ENCODE results near the gene TMEM19.

TMEM19 gene

DNA sequence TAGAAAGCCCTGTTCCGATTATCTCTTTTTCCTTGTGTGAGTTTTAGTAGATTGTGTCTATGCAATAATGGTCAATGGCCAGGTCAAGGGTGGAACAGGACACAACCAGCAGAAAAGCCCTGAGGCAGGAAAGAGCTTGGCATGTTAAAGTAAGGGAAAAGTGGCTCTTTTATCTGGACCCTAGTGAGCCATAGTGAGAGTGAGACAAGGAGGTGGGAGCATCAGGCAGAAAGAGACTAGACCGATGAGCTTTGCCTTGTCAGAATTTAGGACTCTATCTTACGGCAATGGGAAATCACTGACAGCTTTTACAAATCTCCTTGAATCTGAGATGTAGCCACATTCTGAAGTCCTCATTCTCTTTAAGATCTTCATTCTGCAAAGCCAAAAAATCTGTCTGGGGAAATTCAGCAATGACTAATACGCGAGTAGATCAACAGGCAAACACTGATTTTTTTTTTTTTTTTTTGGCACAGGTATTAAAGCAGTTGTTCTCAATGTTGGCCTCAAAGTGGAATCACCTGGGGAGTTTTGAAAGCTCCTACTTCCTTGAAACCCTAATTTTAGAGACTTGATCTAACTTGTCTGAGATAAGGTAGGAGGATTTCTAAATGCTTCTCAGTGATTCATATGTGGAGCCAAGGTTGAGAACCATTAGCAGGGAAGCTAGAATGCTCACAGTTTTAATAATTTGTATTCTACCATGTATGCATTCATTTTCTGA, 33.9 kb downstream of the TMEM19 start:
- peaks cover 2% of the 10 kb centered on the region for H3K9me3 Mint-ChIP-seq
- H3K36me3 Mint-ChIP-seq (ENCODE audit: low read depth) = no peaks in the 10 kb centered on the region
- H3K27me3 Mint-ChIP-seq (ENCODE audit: low read depth) = peaks cover 12% of the 10 kb centered on the region

DNA sequence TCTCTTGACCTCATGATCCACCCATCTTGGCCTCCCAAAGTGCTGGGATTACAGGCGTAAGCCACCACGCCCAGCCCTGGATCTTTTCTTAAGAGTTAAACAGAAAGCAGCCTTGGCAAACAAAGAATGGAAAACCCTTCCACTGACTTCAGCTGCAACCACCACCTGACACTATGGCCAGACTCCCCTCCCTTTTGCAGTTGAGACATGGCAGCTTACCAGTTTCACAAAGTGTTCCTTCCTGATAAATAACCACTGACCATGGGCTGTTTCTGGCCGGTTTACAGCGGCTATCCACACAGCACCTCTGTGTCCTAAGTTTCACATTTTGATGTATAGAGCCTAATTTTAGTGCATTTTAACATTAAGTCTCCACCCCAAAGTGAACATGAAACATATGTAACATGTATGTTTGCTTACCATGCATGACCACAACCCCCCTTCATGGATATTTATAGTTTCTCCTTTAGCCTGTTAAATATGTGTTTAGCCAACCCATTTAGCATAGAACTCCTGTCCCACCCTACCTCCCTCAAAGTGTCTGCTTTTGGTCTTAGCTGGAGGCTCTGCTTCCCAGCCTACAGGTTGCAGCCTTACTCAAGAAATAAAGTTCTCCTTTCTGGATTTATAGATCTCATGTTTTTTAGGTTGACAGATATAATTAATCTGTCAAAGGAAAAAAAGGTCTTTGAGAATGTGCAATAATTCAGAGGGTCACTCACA, 36.1 kb downstream of the TMEM19 start:
- Mint-ChIP-seq H3K27ac (no peak overlapping the region), H3K36me3 (ENCODE audit: low read depth) (no peaks in the 10 kb centered on the region)

More for the DNA sequence above, 33.9 kb downstream of the TMEM19 start:
- Mint-ChIP-seq H3K27ac (no peak overlapping the region), H3K4me3 (no peak overlapping the region), H3K4me1 (ENCODE audit: low read depth) (no peaks in the 10 kb centered on the region)

DNA sequence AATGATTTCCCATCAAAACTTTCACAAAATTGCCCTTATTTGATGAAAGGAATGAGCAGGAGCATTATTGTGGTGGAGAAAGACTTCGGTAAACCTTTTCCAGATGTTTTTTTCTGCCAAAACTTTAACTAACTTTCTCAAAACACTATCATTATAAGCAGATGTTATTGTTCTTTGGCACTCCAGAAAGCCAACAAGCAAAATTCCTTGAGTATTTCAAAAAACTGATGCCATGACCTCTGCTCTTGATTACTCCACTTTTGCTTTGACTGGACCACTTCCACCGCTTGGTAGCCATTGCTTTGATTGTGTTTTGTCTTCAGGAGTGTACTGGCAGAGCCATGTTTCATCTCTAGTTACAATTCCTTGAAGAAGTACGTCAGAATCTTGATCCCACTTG, 39.1 kb downstream of the TMEM19 start:
- no peaks in the 10 kb centered on the region for H3K27me3 Mint-ChIP-seq (ENCODE audit: low read depth)
- no peak overlapping the region for H3K27ac Mint-ChIP-seq
- H3K9me3 Mint-ChIP-seq = no peaks in the 10 kb centered on the region
- no peaks in the 10 kb centered on the region for H3K4me1 Mint-ChIP-seq (ENCODE audit: low read depth)
- no peaks in the 10 kb centered on the region for H3K36me3 Mint-ChIP-seq (ENCODE audit: low read depth)
- no peak overlapping the region for H3K4me3 Mint-ChIP-seq

More for the DNA sequence above, 36.1 kb downstream of the TMEM19 start:
- no peaks in the 10 kb centered on the region for H3K9me3 Mint-ChIP-seq
- no peaks in the 10 kb centered on the region for H3K4me1 Mint-ChIP-seq (ENCODE audit: low read depth)
- peaks cover 4% of the 10 kb centered on the region for H3K27me3 Mint-ChIP-seq (ENCODE audit: low read depth)
- H3K4me3 Mint-ChIP-seq = no peak overlapping the region

DNA sequence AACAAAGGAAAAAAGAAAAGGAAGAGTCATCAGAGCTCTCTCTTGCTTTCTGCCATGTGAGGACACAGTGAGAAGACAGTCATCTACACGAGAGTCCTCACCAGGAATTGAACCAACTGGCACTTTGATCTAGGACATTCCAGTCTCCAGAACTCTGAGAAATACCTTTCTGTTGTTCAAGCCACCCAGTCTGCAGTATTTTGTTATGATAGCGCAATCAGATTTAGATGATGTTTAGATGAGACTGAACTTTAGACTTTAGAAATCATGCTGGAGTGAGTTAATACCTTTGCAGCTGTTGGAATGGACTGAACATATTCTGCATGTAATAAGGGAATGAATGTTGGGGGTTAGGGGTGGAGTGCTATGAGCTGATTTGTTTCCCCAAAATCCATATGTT, 40.7 kb downstream of the TMEM19 start:
- no peaks in the 10 kb centered on the region for H3K36me3 Mint-ChIP-seq (ENCODE audit: low read depth)
- no peak overlapping the region for H3K4me3 Mint-ChIP-seq
- no peaks in the 10 kb centered on the region for H3K27me3 Mint-ChIP-seq (ENCODE audit: low read depth)
- no peaks in the 10 kb centered on the region for H3K9me3 Mint-ChIP-seq
- H3K27ac Mint-ChIP-seq = no peak overlapping the region
- H3K4me1 Mint-ChIP-seq (ENCODE audit: low read depth) = no peaks in the 10 kb centered on the region

DNA sequence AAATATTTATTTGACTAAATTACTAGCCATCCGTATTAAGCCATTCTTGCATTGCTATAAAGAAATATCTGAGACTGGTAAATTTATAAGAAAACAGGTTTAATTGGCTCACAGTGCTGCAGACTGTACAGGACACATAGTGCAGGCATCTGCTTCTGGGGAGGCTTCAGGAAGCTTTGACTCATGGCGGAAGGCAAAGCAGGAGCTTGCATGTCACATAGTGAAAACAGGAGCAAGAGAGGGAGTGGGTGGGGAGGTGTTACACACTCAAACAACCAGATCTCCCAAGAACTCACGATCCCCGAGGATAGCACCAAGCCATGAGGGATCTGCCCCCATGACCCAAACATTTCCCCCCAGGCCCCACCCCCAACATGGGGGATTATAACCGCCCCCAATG, 42.1 kb downstream of the TMEM19 start:
- no peaks in the 10 kb centered on the region for H3K9me3 Mint-ChIP-seq
- H3K27me3 Mint-ChIP-seq (ENCODE audit: low read depth) = no peaks in the 10 kb centered on the region

DNA sequence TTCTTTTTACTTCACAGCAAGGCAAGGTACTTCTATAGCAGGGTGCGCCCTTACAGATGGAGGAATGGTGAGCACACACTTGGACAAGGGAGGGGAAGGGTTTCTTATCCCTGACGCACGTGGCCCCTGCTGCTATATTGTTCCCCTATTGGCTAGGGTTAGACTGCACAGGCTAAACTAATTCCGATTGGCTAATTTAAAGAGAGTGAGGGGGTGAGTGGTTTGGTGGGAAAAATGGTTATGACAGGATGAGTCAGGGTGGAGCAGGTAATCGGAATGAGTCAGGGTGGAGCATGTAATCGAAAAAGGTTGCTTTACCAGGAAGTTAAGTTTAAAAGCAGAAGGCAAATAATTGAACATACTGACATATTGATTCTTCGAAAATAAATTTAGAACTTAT, 45.1 kb downstream of the TMEM19 start:
- no peak overlapping the region for H3K27ac Mint-ChIP-seq

More for the DNA sequence above, 42.1 kb downstream of the TMEM19 start:
- H3K36me3 Mint-ChIP-seq (ENCODE audit: low read depth) = no peaks in the 10 kb centered on the region
- H3K27ac Mint-ChIP-seq = no peak overlapping the region
- H3K4me3 Mint-ChIP-seq = no peak overlapping the region
- H3K4me1 Mint-ChIP-seq (ENCODE audit: low read depth) = no peaks in the 10 kb centered on the region

DNA sequence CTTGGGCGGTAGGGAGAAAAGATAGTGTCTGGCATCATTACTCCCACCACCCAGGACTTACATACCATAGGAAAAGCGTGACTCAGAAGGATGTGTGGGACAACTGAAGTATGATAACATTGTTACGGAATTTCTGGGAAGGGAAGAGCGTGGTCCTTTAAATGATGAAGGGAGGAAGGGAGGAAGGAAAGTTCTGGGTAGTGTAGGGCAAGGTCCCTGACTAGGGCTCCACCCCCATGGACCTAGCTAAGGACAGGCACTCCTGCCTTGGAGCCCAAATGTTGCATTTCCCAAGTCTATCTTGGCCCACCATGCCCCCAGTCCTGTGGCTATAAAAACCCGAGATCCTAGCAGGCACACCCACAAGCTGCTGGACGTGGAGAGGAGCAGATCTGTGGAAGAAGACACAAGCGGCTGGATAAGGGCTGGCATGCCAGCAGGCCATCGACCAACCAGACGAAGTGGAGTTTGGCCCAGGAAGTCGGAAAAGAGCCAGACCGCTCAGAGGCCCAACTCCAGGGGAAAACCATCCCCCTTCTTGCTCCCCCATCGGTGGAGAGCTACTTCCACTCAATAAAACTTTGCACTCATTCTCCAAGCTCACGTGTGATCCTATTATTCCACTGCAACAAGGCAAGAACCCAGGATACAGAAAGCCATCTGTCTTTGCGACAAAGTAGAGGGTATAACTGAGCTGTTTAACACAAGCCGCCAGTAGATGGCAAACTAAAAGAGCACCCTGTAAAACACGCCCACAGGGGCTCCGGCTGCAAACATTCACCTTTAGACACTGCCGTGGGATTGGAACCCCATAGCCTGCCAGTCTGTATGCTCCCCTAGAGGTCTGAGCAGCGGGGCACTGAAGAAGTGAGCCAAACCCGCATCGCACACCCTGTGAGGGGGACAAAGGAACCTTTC, 45.8 kb downstream of the TMEM19 start:
- H3K4me1 Mint-ChIP-seq (ENCODE audit: low read depth) = no peaks in the 10 kb centered on the region
- no peak overlapping the region for H3K27ac Mint-ChIP-seq
- H3K4me3 Mint-ChIP-seq = no peak overlapping the region
- H3K36me3 Mint-ChIP-seq (ENCODE audit: low read depth) = no peaks in the 10 kb centered on the region
- H3K27me3 Mint-ChIP-seq (ENCODE audit: low read depth) = no peaks in the 10 kb centered on the region
- H3K9me3 Mint-ChIP-seq = no peaks in the 10 kb centered on the region

More for the DNA sequence above, 45.1 kb downstream of the TMEM19 start:
- Mint-ChIP-seq H3K4me1 (ENCODE audit: low read depth) (no peaks in the 10 kb centered on the region), H3K9me3 (no peaks in the 10 kb centered on the region), H3K4me3 (no peak overlapping the region), H3K36me3 (ENCODE audit: low read depth) (no peaks in the 10 kb centered on the region), H3K27me3 (ENCODE audit: low read depth) (no peaks in the 10 kb centered on the region)

DNA sequence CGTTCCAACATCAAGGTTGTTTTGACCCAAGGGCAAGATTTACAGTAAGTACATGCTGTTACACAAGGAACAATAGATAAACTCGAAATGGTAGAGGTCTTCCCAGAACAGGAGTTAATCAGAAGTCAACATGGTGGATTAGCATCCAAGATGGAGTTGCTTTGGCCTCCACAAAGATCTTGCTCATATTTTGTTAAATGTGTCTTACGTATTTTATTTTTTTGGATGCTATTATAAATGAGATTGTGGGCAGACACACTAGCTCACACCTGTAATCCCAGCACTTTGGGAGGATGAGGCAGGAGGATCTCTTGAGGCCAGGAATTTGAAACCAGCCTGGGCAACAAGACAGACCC, 46.5 kb downstream of the TMEM19 start:
- Mint-ChIP-seq H3K27ac (no peak overlapping the region), H3K9me3 (no peaks in the 10 kb centered on the region), H3K27me3 (ENCODE audit: low read depth) (no peaks in the 10 kb centered on the region), H3K4me3 (no peak overlapping the region), H3K4me1 (ENCODE audit: low read depth) (no peaks in the 10 kb centered on the region), H3K36me3 (ENCODE audit: low read depth) (no peaks in the 10 kb centered on the region)

DNA sequence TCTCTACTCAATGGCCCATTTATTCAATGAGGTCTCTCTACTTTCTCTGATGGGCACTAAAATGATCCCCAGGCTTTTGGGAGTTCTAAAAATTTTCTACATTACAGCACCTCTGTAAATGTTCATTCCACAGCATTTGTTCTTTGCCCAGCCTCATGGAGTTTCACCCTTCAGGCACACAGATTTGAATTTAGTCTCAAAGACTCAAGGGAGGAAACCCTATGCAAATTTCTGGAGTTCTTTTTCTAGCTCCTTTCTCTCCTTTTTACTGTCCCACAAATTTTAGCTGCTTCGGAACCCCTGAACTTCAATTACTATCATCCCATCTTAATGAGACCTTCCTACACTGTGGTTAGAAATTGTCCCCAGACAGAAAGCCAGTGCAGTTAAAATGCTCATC, 51.3 kb downstream of the TMEM19 start:
- Mint-ChIP-seq H3K36me3 (ENCODE audit: low read depth) (no peaks in the 10 kb centered on the region), H3K4me3 (no peak overlapping the region), H3K27me3 (ENCODE audit: low read depth) (no peaks in the 10 kb centered on the region), H3K4me1 (ENCODE audit: low read depth) (no peaks in the 10 kb centered on the region), H3K9me3 (no peaks in the 10 kb centered on the region), H3K27ac (no peak overlapping the region)

DNA sequence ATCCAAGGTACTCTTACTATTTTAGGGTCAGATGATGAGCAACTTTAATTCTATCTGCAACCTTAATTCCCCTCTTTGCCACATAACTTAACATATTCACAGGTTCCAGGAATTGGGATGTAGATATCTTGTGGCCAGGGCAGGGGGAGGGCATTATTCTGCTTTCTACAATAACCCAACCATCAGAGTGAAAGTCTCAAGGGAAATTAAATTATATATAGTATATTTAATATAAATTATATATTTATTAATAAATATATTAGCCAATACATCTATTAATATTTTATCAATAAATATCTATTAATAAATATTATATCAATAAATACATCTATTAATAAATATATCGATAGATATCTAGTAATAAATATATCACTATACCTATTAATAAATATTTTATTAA, 57.1 kb downstream of the TMEM19 start:
- H3K27ac Mint-ChIP-seq = no peak overlapping the region
- H3K4me1 Mint-ChIP-seq (ENCODE audit: low read depth) = no peaks in the 10 kb centered on the region
- H3K27me3 Mint-ChIP-seq (ENCODE audit: low read depth) = peaks cover 6% of the 10 kb centered on the region
- H3K9me3 Mint-ChIP-seq = no peaks in the 10 kb centered on the region
- no peak overlapping the region for H3K4me3 Mint-ChIP-seq
- H3K36me3 Mint-ChIP-seq (ENCODE audit: low read depth) = no peaks in the 10 kb centered on the region

DNA sequence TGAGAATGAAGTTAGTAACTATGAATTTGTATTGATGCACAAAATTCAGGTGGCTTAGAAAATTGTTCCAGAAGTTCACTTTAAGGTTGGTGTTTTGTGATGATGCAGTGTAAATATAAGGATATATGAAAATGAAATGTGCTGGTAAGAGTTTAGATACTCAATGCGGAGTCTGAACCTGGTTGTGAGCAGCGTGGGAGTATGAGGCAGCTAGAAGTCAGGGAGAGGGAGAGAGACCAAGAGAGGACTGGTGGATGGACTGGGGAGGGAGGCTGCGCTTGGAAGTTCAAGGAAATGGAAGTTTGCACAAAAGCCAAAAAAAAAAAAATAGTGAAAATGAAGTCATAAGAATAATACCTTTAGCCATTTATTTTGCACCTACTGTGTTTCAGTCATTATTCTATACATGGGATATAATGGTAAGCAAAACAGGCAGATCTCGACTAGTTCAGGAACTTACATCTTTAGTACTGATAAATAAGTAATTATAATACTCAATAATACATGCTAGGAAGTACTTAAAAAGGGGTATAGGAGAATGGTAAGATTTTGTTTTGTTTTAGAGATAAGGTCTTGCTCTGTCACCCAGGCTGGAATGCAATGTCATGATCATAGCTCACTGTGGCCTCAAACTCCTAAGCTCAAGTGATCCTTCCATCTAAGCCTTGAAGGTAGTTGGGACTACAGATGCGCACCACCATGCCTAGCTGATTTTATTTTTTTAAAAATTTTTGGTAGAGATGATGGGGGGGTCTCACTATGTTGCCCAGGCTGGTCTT, 58.8 kb downstream of the TMEM19 start:
- Mint-ChIP-seq H3K4me1 (ENCODE audit: low read depth) (no peaks in the 10 kb centered on the region), H3K9me3 (no peaks in the 10 kb centered on the region), H3K27ac (no peak overlapping the region), H3K4me3 (no peak overlapping the region), H3K27me3 (ENCODE audit: low read depth) (peaks cover 22% of the 10 kb centered on the region), H3K36me3 (ENCODE audit: low read depth) (no peaks in the 10 kb centered on the region)

DNA sequence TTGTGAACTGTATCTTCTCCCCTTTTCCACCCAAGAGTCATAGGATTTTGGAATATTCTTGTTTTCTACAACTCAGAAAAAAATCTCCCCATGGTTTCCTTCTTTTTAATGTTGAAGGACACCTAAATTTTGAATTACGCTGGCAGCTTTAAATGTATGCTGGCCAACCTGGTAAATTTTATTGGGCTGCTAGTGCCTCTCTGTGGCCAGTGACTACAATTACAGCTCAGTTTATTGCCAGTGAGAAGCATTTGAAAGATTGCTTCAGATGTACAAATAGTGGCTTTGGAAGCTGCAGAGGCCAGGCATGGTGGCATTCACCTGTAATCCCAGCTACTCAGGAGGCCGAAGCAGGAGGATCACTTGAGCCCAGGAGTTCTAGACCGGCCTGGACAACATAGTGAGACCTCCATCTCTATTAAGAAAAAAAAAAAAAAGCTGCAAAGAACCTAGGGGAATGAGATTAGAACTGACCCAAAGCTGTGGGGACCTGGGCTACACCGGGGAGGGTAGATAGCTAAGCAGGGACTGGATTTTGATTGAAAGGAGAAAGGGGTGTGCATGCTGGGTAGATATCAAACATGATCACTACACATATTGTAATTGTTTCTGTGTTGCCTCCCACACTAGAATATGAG, 61.2 kb downstream of the TMEM19 start:
- Mint-ChIP-seq H3K36me3 (ENCODE audit: low read depth) (no peaks in the 10 kb centered on the region), H3K27ac (no peak overlapping the region)

DNA sequence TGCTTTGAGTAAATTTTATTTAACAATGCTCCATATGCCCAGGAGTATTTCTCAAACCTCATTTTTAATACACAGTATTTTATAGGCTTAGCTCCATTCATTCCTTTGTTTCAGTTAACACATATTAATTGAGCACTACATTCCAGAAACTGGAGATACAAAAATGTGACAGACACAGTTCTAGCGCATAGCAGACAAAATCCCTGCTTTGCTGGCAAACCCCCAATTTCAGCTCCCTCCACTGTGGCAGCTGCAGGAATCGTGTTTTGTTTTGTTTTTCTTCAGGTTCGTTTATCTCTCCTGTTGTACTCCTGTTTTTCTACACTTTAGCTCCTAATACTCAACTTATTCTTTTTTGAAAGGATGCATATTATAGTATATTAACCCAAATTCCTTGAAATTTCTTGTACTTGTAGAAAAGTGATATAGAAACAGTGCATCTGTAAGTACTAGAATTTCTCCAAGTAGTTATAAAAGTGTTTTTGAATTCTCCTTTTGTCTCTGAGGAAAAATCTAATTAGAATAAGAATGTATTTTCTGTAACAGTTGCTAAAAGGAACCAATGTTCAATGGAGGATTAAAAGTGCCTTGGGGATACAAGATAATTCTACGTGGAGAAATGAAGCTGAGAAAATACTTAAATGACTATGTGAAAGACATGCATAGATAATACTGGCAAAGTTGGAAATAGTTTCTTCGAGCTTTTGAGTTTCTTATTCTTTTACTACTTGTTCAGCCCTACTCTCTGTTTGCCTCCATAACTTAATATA, 62.4 kb downstream of the TMEM19 start:
- Mint-ChIP-seq H3K9me3 (no peaks in the 10 kb centered on the region), H3K4me1 (ENCODE audit: low read depth) (no peaks in the 10 kb centered on the region), H3K4me3 (no peak overlapping the region), H3K27ac (no peak overlapping the region), H3K36me3 (ENCODE audit: low read depth) (no peaks in the 10 kb centered on the region), H3K27me3 (ENCODE audit: low read depth) (peaks cover 50% of the 10 kb centered on the region)

More for the DNA sequence above, 61.2 kb downstream of the TMEM19 start:
- H3K4me3 Mint-ChIP-seq = no peak overlapping the region
- no peaks in the 10 kb centered on the region for H3K4me1 Mint-ChIP-seq (ENCODE audit: low read depth)
- no peaks in the 10 kb centered on the region for H3K9me3 Mint-ChIP-seq
- H3K27me3 Mint-ChIP-seq (ENCODE audit: low read depth) = peaks cover 43% of the 10 kb centered on the region
